ENCODE measurements around the gene RAC3.
A peak's percentile ranks its signal among the peaks of the same experiment; 100 is the strongest.
"Not testable (repeated sequence)": the region's sequence is repeated elsewhere in the genome, so short reads cannot be mapped to it uniquely, and the experiment has no call there.

RAC3 gene

GRCh38 chr17:82037889-82038195 is 6.4 kb downstream of the RAC3 start:
- TF ChIP-seq CTCF (IDR thresholded peaks at IDR 0.05; ENCODE audit: low read depth, low read length) = no peak
- Histone ChIP-seq H3K36me3 (peaks cover 33% of the 10 kb centered on the region), H3K4me3 (ENCODE audit: low read depth, low read length) (peak overlapping the region; percentile 92), H3K27ac (peak overlapping the region; percentile 88), H3K27me3 (ENCODE audit: insufficient read depth, low read depth, severe bottlenecking) (no peaks in the 10 kb centered on the region), H3K9me3 (ENCODE audit: severe bottlenecking) (no peaks in the 10 kb centered on the region)
- DNase-seq = no peak

DNA sequence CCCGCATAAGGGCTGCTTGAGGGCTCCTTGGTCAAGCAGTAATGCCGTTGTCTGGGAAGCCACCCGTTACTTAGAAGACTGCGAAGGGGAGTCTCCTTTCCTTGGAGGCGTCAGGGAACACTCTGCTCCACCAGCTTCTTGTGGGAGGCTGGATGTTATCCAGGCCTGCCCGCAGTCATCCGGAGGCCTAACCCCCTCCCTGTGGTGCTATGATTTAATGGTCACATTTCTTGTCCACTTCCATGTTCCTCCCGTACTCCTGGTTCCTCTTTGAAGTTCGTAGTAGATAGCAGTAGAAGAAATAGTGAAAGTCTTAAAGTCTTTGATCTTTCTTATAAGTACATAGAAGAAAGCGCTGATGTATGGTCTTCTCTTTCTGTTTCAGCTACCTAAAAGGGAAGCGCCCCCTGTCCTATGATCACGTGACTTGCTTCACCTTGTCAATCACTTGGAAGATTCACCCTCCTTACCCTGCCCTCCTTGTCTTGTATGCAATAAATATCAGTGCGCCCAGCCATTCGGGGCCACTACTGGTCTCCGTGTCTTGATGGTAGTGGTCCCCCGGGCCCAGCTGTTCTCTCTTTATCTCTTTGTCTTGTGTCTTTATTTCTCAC is 7.4 kb downstream of the RAC3 start:
- H3K36me3 ChIP-seq = peaks cover 25% of the 10 kb centered on the region
- H3K27ac ChIP-seq; DNase-seq; H3K27me3 ChIP-seq (ENCODE audit: insufficient read depth, low read depth, severe bottlenecking); H3K4me3 ChIP-seq (ENCODE audit: low read depth, low read length); H3K9me3 ChIP-seq (ENCODE audit: severe bottlenecking): not testable (repeated sequence)

GRCh38 chr17:82039695-82040299 is 8.3 kb downstream of the RAC3 start:
- no peak for DNase-seq
- H3K9me3 ChIP-seq (ENCODE audit: severe bottlenecking) = no peaks in the 10 kb centered on the region
- no peak overlapping the region for H3K4me3 ChIP-seq (ENCODE audit: low read depth, low read length)
- H3K27ac ChIP-seq = no peak overlapping the region
- peaks cover 21% of the 10 kb centered on the region for H3K36me3 ChIP-seq
- no peak for TF ChIP-seq CTCF (IDR thresholded peaks at IDR 0.05; ENCODE audit: low read depth, low read length)
- H3K27me3 ChIP-seq (ENCODE audit: insufficient read depth, low read depth, severe bottlenecking) = no peaks in the 10 kb centered on the region

DNA sequence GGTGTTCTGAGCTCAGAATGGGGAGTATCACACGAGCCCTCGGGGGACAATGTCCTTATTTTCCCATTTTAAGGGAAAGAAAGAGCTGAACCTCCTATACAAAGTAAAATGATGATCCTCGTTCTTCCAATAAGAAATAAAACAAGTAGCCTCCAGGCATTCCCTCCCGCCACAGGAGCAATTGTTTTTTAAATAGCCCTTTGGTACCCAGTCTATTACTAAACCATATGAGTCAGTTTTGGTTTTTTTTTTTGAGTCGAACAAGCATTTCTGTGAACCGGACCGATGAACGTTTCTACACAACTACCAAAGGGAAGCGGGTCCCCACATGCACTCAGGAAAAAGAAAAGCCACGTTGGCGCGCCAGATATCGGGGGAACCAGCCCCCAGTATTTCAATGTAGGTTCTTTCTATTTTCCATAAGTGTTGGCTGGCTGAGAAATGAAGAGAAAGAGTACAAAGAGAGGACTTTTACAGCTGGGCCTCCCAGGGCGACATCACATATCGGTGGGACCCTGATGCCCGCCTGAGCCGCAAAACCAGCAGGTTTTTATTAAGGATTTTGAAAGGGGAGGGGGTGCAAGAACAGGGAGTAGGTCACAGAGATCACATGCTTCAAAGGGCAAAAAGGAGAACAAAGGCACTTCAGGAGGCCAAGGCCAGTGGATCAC is 9.8 kb downstream of the RAC3 start:
- Histone ChIP-seq H3K9me3 (ENCODE audit: severe bottlenecking) (no peaks in the 10 kb centered on the region), H3K4me3 (ENCODE audit: low read depth, low read length) (no peak overlapping the region), H3K27me3 (ENCODE audit: insufficient read depth, low read depth, severe bottlenecking) (no peaks in the 10 kb centered on the region), H3K27ac (no peak overlapping the region), H3K36me3 (peaks cover 7% of the 10 kb centered on the region)
- no peak for DNase-seq
- no peak for TF ChIP-seq CTCF (IDR thresholded peaks at IDR 0.05; ENCODE audit: low read depth, low read length)

DNA sequence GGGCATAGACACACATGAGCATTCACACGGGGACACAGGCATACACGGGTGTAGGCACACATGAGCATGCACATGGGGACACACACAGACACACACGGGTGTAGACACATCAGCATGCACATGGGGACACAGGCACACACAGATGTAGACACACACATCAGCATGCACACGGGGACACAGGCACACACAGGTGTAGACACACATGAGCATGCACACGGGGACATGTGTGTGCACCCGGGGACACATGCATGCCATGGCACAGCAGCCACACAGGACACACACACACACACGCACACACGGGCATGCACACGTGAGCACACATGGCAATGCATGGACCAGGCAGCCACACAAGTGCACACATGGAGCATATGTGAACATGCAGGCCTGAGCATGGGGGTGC is 11.2 kb downstream of the RAC3 start:
- Histone ChIP-seq H3K36me3 (peaks cover 10% of the 10 kb centered on the region), H3K27me3 (ENCODE audit: insufficient read depth, low read depth, severe bottlenecking) (no peaks in the 10 kb centered on the region), H3K9me3 (ENCODE audit: severe bottlenecking) (no peaks in the 10 kb centered on the region), H3K27ac (no peak overlapping the region), H3K4me3 (ENCODE audit: low read depth, low read length) (no peak overlapping the region)
- no peak for DNase-seq
- no peak for TF ChIP-seq CTCF (IDR thresholded peaks at IDR 0.05; ENCODE audit: low read depth, low read length)

- TF ChIP-seq CTCF (IDR thresholded peaks at IDR 0.05; ENCODE audit: low read depth, low read length) = no peak
- H3K27ac ChIP-seq = peak overlapping the region; percentile 5; the same call in 1 of the 2 replicates
Observed at GRCh38 chr17:82043507-82043906, 12.0 kb downstream of the RAC3 start.

More at GRCh38 chr17:82043507-82043906, 12.0 kb downstream of the RAC3 start:
- DNase-seq = peak; percentile 69
- H3K4me3 ChIP-seq (ENCODE audit: low read depth, low read length) = no peak overlapping the region
- no peaks in the 10 kb centered on the region for H3K27me3 ChIP-seq (ENCODE audit: insufficient read depth, low read depth, severe bottlenecking)
- peaks cover 18% of the 10 kb centered on the region for H3K36me3 ChIP-seq
- H3K9me3 ChIP-seq (ENCODE audit: severe bottlenecking) = no peaks in the 10 kb centered on the region

All from WERI-Rb-1 (cell line).